Measurements from ENCODE around the gene DDX19B. TPM values are rescaled to one million over a fixed set of nuclear protein-coding genes. Genes with fewer than 3 reads are reported as not detected.

The DDX19B gene
- total RNA-seq, 1 donor: 23.7 TPM

GRCh38 chr16:70377782-70378181 is 78.8 kb downstream of the DDX19B start:
- TF ChIP-seq CTCF (IDR thresholded peaks at IDR 0.05; ENCODE audit: insufficient read depth, low read depth, low read length): no peak
- no peak overlapping the region for H3K4me3 ChIP-seq (ENCODE audit: low read depth, low read length)
- DNase-seq (ENCODE audit: low read depth): no peak

GRCh38 chr16:70378869-70379493 is 80.0 kb downstream of the DDX19B start:
- TF ChIP-seq CTCF (IDR thresholded peaks at IDR 0.05; ENCODE audit: insufficient read depth, low read depth, low read length): no peak
- no peak overlapping the region for H3K4me3 ChIP-seq (ENCODE audit: low read depth, low read length)
- no peak for DNase-seq (ENCODE audit: low read depth)

GRCh38 chr16:70380248-70380918 is 81.4 kb downstream of the DDX19B start:
- no peak for TF ChIP-seq CTCF (IDR thresholded peaks at IDR 0.05; ENCODE audit: insufficient read depth, low read depth, low read length)
- H3K4me3 ChIP-seq (ENCODE audit: low read depth, low read length): peak overlapping the region; percentile 57
- peak; percentile 62 for DNase-seq (ENCODE audit: low read depth)

GRCh38 chr16:70380919-70381603 is 82.1 kb downstream of the DDX19B start:
- peak; percentile 90 for DNase-seq (ENCODE audit: low read depth)
- peak overlapping the region; percentile 57 for H3K4me3 ChIP-seq (ENCODE audit: low read depth, low read length)
- peak; percentile 12 for TF ChIP-seq CTCF (IDR thresholded peaks at IDR 0.05; ENCODE audit: insufficient read depth, low read depth, low read length)

- DNase-seq (ENCODE audit: low read depth): no peak
- H3K4me3 ChIP-seq (ENCODE audit: low read depth, low read length): peak overlapping the region; percentile 13
- no peak for TF ChIP-seq CTCF (IDR thresholded peaks at IDR 0.05; ENCODE audit: insufficient read depth, low read depth, low read length)
Observed at GRCh38 chr16:70381604-70382342, 82.8 kb downstream of the DDX19B start.

- H3K4me3 ChIP-seq (ENCODE audit: low read depth, low read length): no peak overlapping the region
- no peak for DNase-seq (ENCODE audit: low read depth)
- TF ChIP-seq CTCF (IDR thresholded peaks at IDR 0.05; ENCODE audit: insufficient read depth, low read depth, low read length): no peak
Observed at GRCh38 chr16:70383421-70383960, 84.5 kb downstream of the DDX19B start.

Data from fibroblast of villous mesenchyme (primary cell).